Measurements from ENCODE around the gene PARD6G. TPM values are rescaled to one million over a fixed set of nuclear protein-coding genes. Genes with fewer than 3 reads are reported as not detected.
A peak's percentile ranks its signal among the peaks of the same experiment; 100 is the strongest.

PARD6G gene
- total and polyA plus RNA-seq, 2 experiments from 2014 or later, result 8.2 to 11.8 TPM

DNA sequence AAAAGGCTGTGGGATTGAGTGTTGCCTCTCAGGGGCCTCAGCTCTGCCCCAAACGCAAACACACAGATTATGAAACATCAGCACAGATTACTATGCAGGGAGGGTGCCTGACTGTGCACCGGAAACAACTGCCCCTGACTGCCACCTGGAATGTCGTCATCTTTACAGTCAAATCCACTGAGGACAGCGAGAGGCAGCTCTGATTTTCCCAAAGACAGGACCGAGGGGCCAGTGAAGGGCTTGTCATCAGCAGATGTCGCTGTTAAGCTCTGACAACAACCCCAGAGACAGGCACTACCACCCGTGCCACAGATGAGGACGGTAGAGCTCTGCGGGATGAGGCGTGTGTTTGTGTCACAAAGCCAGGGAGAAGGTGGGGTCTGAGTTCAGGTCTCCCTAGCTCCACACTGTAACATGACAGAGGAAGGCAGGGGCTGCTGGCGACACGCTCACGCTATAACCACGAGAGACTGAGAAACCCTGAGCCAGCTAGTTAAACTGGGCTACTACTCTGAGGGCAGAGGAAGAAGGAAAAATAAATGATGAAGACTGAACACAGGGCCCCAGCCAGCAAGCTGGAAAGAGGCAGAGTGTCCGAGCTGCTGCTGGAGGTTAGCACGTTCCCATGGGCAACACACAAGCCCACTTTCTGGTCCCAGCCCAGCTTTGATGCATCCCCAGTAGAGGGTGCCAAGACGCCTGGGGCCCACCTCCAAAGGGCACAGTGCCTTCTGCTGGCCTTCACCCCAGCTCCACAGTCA, 47.0 kb downstream of the PARD6G start:
- H3K4me1 ChIP-seq (ENCODE audit: insufficient read depth), result peaks cover 22% of the 10 kb centered on the region
- peak; percentile 39 for DNase-seq (ENCODE audit: low spot score)
- H3K9me2 ChIP-seq (replicated peaks; ENCODE audit: insufficient read depth), result no peaks in the 10 kb centered on the region
- peak overlapping the region; percentile 29 for H3K4me2 ChIP-seq
- TF ChIP-seq EZH2phosphoT487 (IDR thresholded peaks at IDR 0.05; ENCODE audit: low read depth, severe bottlenecking, unreplicated experiment) (no peak), EZH2 (IDR thresholded peaks at IDR 0.05; ENCODE audit: borderline replicate concordance) (no peak)
- TF ChIP-seq, protein P1, sequence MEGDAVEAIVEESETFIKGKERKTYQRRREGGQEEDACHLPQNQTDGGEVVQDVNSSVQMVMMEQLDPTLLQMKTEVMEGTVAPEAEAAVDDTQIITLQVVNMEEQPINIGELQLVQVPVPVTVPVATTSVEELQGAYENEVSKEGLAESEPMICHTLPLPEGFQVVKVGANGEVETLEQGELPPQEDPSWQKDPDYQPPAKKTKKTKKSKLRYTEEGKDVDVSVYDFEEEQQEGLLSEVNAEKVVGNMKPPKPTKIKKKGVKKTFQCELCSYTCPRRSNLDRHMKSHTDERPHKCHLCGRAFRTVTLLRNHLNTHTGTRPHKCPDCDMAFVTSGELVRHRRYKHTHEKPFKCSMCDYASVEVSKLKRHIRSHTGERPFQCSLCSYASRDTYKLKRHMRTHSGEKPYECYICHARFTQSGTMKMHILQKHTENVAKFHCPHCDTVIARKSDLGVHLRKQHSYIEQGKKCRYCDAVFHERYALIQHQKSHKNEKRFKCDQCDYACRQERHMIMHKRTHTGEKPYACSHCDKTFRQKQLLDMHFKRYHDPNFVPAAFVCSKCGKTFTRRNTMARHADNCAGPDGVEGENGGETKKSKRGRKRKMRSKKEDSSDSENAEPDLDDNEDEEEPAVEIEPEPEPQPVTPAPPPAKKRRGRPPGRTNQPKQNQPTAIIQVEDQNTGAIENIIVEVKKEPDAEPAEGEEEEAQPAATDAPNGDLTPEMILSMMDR (IDR thresholded peaks at IDR 0.05; ENCODE audit: poor library complexity), result peak; percentile 23
- no peaks in the 10 kb centered on the region for H3K36me3 ChIP-seq (replicated peaks; ENCODE audit: insufficient read depth, low read depth)
- H3K4me3 ChIP-seq, result no peak overlapping the region
- H3K27ac ChIP-seq, result peak overlapping the region; percentile 36
- H3K27me3 ChIP-seq, result no peaks in the 10 kb centered on the region
- peaks cover 6% of the 10 kb centered on the region for H3K79me2 ChIP-seq
- peaks cover 2% of the 10 kb centered on the region for H4K20me1 ChIP-seq (ENCODE audit: insufficient read depth, poor library complexity, severe bottlenecking)
- 75% methylated on average over 17 of the region's 17 CpGs for WGBS (ENCODE audit: low lambda C conversion rate, missing lambda C conversion rate)
- no peaks in the 10 kb centered on the region for H3K9me3 ChIP-seq (ENCODE audit: low read depth)
- no peak overlapping the region for H2AFZ ChIP-seq

DNA sequence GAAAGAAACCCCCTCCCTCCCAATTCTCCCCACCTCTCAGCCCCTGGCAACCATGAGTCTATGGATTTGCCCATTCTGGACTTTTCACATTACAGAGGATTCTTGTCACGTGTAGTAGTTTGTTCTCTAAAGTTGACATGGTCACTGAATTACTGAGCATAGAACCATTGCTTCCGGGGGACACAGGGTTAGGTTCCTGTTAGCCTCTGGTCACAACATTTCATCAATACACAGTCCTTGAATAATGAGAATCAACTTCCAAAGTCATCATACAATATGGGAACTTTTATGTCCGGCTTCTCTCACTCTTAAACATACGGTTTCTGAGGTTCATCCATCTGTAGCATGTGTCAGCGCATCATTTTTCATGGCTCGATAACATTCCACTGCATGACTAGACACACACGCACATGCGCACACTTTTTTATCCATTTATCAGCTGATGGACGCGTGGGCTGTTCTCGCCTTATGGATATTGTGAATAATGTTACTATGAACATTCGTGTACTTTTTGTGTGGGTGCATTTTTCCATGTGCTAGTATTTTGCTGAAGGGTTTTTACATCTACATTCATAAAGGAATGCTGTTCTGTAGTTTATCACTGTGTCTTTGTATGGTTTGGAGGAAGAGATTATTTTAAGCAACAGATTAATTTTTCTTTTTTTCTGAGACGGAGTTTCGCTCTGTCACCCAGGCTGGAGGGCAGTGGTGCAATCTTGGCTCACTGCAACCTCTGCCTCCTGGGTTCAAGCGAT, 48.1 kb downstream of the PARD6G start:
- Histone ChIP-seq H2AFZ (no peak overlapping the region), H3K9me3 (ENCODE audit: low read depth) (no peaks in the 10 kb centered on the region), H3K79me2 (no peaks in the 10 kb centered on the region), H3K4me1 (ENCODE audit: insufficient read depth) (peaks cover 22% of the 10 kb centered on the region), H3K27me3 (no peaks in the 10 kb centered on the region), H3K9me2 (replicated peaks; ENCODE audit: insufficient read depth) (no peaks in the 10 kb centered on the region), H3K27ac (peak overlapping the region; percentile 36), H3K4me3 (no peak overlapping the region), H3K4me2 (no peak overlapping the region), H3K36me3 (replicated peaks; ENCODE audit: insufficient read depth, low read depth) (no peaks in the 10 kb centered on the region), H4K20me1 (ENCODE audit: insufficient read depth, poor library complexity, severe bottlenecking) (peaks cover 2% of the 10 kb centered on the region)
- 91% methylated on average over 15 of the region's 15 CpGs for WGBS (ENCODE audit: low lambda C conversion rate, missing lambda C conversion rate)
- TF ChIP-seq, protein P1 (IDR thresholded peaks at IDR 0.05; ENCODE audit: poor library complexity), result no peak
- no peak for TF ChIP-seq EZH2 (IDR thresholded peaks at IDR 0.05; ENCODE audit: borderline replicate concordance)
- TF ChIP-seq EZH2phosphoT487 (IDR thresholded peaks at IDR 0.05; ENCODE audit: low read depth, severe bottlenecking, unreplicated experiment), result no peak
- no peak for DNase-seq (ENCODE audit: low spot score)

DNA sequence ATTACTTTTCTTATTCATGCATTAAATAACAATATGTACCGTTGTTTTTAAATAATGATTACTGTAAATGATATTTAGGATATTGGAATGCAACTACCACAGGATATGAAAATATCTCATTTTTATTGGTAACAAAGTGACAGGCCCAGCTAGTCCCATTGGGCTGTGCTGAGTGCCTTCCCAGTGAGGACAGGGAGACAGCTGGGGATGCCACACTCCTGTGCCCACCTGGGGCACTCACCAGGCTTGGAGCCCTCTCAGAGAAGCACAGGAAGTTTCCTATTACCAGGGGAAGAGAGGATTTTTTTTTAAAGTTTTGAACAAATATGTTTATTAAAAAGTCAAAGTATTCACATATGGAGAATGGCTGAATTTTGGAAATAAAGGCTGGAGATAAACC, 48.9 kb downstream of the PARD6G start:
- no peak for DNase-seq (ENCODE audit: low spot score)
- Histone ChIP-seq H3K4me1 (ENCODE audit: insufficient read depth) (peaks cover 22% of the 10 kb centered on the region), H3K36me3 (replicated peaks; ENCODE audit: insufficient read depth, low read depth) (no peaks in the 10 kb centered on the region), H2AFZ (no peak overlapping the region), H3K4me2 (no peak overlapping the region), H3K79me2 (no peaks in the 10 kb centered on the region), H4K20me1 (ENCODE audit: insufficient read depth, poor library complexity, severe bottlenecking) (peaks cover 2% of the 10 kb centered on the region), H3K9me2 (replicated peaks; ENCODE audit: insufficient read depth) (no peaks in the 10 kb centered on the region), H3K9me3 (ENCODE audit: low read depth) (no peaks in the 10 kb centered on the region), H3K27ac (no peak overlapping the region), H3K27me3 (no peaks in the 10 kb centered on the region), H3K4me3 (no peak overlapping the region)
- TF ChIP-seq EZH2 (IDR thresholded peaks at IDR 0.05; ENCODE audit: borderline replicate concordance) (no peak), EZH2phosphoT487 (IDR thresholded peaks at IDR 0.05; ENCODE audit: low read depth, severe bottlenecking, unreplicated experiment) (no peak)
- TF ChIP-seq, protein P1 (IDR thresholded peaks at IDR 0.05; ENCODE audit: poor library complexity), result no peak
- WGBS (ENCODE audit: low lambda C conversion rate, missing lambda C conversion rate), result 90% methylated on average over 1 of the region's 1 CpG
